ENCODE measurements around the gene ITGA3. TPM values are rescaled to one million over a fixed set of nuclear protein-coding genes. Genes with fewer than 3 reads are reported as not detected.

Gene ITGA3
- polyA plus RNA-seq, 1 experiment = 184 TPM

- no peak for TF ChIP-seq CTCF (IDR thresholded peaks at IDR 0.05; ENCODE audit: insufficient read depth, low read depth, low read length)
- ChIA-PET CTCF (interaction anchor here (1.0 to 1.8 kb wide), 8 partner anchors 9 to 168 kb away, joined by 3 to 5 read pairs (median 4); no protein-coding TSS in a partner anchor), POLR2A (interaction anchor here (0.6 to 0.7 kb wide), 2 partner anchors 11 to 22 kb away, joined by 4 to 14 read pairs; no protein-coding TSS in a partner anchor)
- peak within 1 kb of the TSS; percentile 54 for H3K4me3 ChIP-seq (ENCODE audit: low read depth, low read length)
- H3K27me3 ChIP-seq (ENCODE audit: control insufficient read depth, insufficient read depth, low read length) = no peaks in the 10 kb centered on the region
- DNase-seq (ENCODE audit: low read depth) = no peak
- H3K36me3 ChIP-seq (ENCODE audit: control insufficient read depth, insufficient read depth, low read length) = peaks cover 5% of the 10 kb centered on the region
Measured at GRCh38 chr17:50129728-50130558, 74.0 kb downstream of the ITGA3 start, which contains the start of gene SAMD14. SAMD14 (minus strand) TSS chr17:50130160; CDS start chr17:50124959, 5,201 bp downstream.

- CTCF ChIA-PET = interaction anchor here (0.8 to 2.4 kb wide), 10 partner anchors 8 to 167 kb away, joined by 3 to 9 read pairs (median 4); no protein-coding TSS in a partner anchor
- POLR2A ChIA-PET = no interaction called here
- Histone ChIP-seq H3K27me3 (ENCODE audit: control insufficient read depth, insufficient read depth, low read length) (no peaks in the 10 kb centered on the region), H3K4me3 (ENCODE audit: low read depth, low read length) (peak overlapping the region; percentile 54), H3K36me3 (ENCODE audit: control insufficient read depth, insufficient read depth, low read length) (peaks cover 9% of the 10 kb centered on the region)
- no peak for DNase-seq (ENCODE audit: low read depth)
- TF ChIP-seq CTCF (IDR thresholded peaks at IDR 0.05; ENCODE audit: insufficient read depth, low read depth, low read length) = no peak
Measured at GRCh38 chr17:50130559-50131305, 74.8 kb downstream of the ITGA3 start.

GRCh38 chr17:50132104-50132794, 76.3 kb downstream of the ITGA3 start:
- peaks cover 22% of the 10 kb centered on the region for H3K36me3 ChIP-seq (ENCODE audit: control insufficient read depth, insufficient read depth, low read length)
- no peaks in the 10 kb centered on the region for H3K27me3 ChIP-seq (ENCODE audit: control insufficient read depth, insufficient read depth, low read length)
- TF ChIP-seq CTCF (IDR thresholded peaks at IDR 0.05; ENCODE audit: insufficient read depth, low read depth, low read length) = no peak
- DNase-seq (ENCODE audit: low read depth) = no peak
- no peak overlapping the region for H3K4me3 ChIP-seq (ENCODE audit: low read depth, low read length)
- CTCF ChIA-PET = interaction anchor here (0.9 to 2.4 kb wide), 7 partner anchors 13 to 165 kb away, joined by 3 to 12 read pairs (median 6); no protein-coding TSS in a partner anchor
- POLR2A ChIA-PET = no interaction called here

GRCh38 chr17:50133028-50133768, 77.3 kb downstream of the ITGA3 start:
- TF ChIP-seq CTCF (IDR thresholded peaks at IDR 0.05; ENCODE audit: insufficient read depth, low read depth, low read length) = no peak
- no peak overlapping the region for H3K4me3 ChIP-seq (ENCODE audit: low read depth, low read length)
- H3K27me3 ChIP-seq (ENCODE audit: control insufficient read depth, insufficient read depth, low read length) = no peaks in the 10 kb centered on the region
- POLR2A ChIA-PET = no interaction called here
- CTCF ChIA-PET = interaction anchor here (0.9 to 2.4 kb wide), 7 partner anchors 12 to 164 kb away, joined by 3 to 12 read pairs (median 6); no protein-coding TSS in a partner anchor
- no peak for DNase-seq (ENCODE audit: low read depth)
- H3K36me3 ChIP-seq (ENCODE audit: control insufficient read depth, insufficient read depth, low read length) = peaks cover 31% of the 10 kb centered on the region
